Tibial nerve (tissue), 3 donors: ENCODE results near the gene EFCAB11.

Experiments
- CTCF ChIP-seq, 5 experiments: fragments of 200-600 bp in 3 of 5; fragments of 450-650 bp in 2 of 5; sonication (generic) in 3 of 5; IDR thresholded peaks; one replicate each; pipeline ENCODE4 v1.5.1; 2016 to 2019; ENCODE audit warnings: antibody characterized with exemption in 5 of 5, mild to moderate bottlenecking in 3 of 5, moderate library complexity in 2 of 5
- POLR2A ChIP-seq, 2 donors: fragments of 450-650 bp; IDR thresholded peaks; one replicate each; pipeline ENCODE4 v1.6.1; 2017; ENCODE audit warnings: antibody characterized with exemption in 2 of 2, mild to moderate bottlenecking in 2 of 2, moderate library complexity in 2 of 2

GRCh38 chr14:89902881-89903280 is 51.6 kb downstream of the EFCAB11 start:
- TF ChIP-seq CTCF (IDR thresholded peaks at IDR 0.05) (no peak), POLR2A (IDR thresholded peaks at IDR 0.05) (no peak)
